ENCODE data around the gene SLC6A9. TPM values are rescaled to one million over a fixed set of nuclear protein-coding genes. Genes with fewer than 3 reads are reported as not detected.
A peak's percentile ranks its signal among the peaks of the same experiment; 100 is the strongest.

Gene SLC6A9
- total and polyA plus RNA-seq, 2 donors (not counting 1 experiment from before 2014, with no cell fraction given): 0.28 to 5.5 TPM

DNA sequence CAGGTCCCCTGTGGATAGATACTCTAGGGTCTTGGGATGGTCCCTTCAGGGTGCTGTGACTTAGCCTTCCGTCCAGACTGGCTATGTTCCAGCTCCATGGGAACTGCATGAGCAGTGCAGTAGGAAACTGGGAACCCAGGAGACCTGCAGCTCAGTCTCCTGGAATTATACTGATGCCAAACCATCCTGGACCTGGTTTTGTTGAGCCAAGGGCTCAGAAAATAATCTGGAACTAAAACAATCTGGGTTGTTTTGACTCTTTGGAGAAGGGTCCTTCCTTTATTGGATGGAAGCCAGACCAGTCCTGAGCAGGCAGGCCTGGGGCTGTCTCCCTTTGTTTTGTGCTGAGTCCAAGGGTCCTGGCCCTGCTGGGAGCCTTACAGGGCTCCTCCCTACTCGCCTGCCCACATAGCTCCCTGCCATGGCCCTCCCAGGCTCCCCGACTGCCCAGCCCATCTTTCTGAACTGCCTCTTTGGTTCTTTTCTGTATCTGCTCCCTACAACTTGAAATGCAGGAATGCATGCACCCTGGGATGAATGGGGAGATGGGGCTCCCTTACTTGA is 83.3 kb downstream of the SLC6A9 start:
- no peak for ATAC-seq (ENCODE audit: low read depth)
- WGBS (ENCODE audit: insufficient coverage): 80% methylated on average over 2 of the region's 3 CpGs
- H3K4me1 Mint-ChIP-seq: peaks cover 37% of the 10 kb centered on the region

More for the DNA sequence above, 83.3 kb downstream of the SLC6A9 start:
- TF ChIP-seq, protein P1, sequence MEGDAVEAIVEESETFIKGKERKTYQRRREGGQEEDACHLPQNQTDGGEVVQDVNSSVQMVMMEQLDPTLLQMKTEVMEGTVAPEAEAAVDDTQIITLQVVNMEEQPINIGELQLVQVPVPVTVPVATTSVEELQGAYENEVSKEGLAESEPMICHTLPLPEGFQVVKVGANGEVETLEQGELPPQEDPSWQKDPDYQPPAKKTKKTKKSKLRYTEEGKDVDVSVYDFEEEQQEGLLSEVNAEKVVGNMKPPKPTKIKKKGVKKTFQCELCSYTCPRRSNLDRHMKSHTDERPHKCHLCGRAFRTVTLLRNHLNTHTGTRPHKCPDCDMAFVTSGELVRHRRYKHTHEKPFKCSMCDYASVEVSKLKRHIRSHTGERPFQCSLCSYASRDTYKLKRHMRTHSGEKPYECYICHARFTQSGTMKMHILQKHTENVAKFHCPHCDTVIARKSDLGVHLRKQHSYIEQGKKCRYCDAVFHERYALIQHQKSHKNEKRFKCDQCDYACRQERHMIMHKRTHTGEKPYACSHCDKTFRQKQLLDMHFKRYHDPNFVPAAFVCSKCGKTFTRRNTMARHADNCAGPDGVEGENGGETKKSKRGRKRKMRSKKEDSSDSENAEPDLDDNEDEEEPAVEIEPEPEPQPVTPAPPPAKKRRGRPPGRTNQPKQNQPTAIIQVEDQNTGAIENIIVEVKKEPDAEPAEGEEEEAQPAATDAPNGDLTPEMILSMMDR (IDR thresholded peaks at IDR 0.05): no peak
- no peak for TF ChIP-seq EZH2 (IDR thresholded peaks at IDR 0.05; ENCODE audit: borderline replicate concordance, insufficient read depth, low read depth, low read length, poor library complexity, severe bottlenecking)
- Histone ChIP-seq H3K36me3 (replicated peaks in 1 of 2; ENCODE audit: control extremely low read depth in 1 of 2, control insufficient read depth in 1 of 2, extremely low read depth in 1 of 2, insufficient read depth in 2 of 2, low read length in 1 of 2) (peaks cover 0 to 9% of the 10 kb centered on the region in 2 experiments), H3K4me3 (ENCODE audit: control extremely low read depth in 1 of 5, extremely low read depth in 1 of 5, insufficient read depth in 1 of 5, low read depth in 2 of 5, low read length in 4 of 5) (no peak overlapping the region), H3K4me1 (ENCODE audit: control insufficient read depth in 2 of 2, insufficient read depth in 2 of 2, low read length in 2 of 2) (peaks cover 15 to 25% of the 10 kb centered on the region in 2 donors), H4K20me1 (ENCODE audit: control insufficient read depth, insufficient read depth, low read length, poor library complexity, severe bottlenecking) (peaks cover 5% of the 10 kb centered on the region), H3K9ac (ENCODE audit: low read length) (peak overlapping the region; percentile 93), H3K4me2 (replicated peaks; ENCODE audit: low read depth, low read length, poor library complexity, severe bottlenecking) (peak overlapping the region; percentile 84), H3K27me3 (replicated peaks in 1 of 4; ENCODE audit: control extremely low read depth in 1 of 4, control insufficient read depth in 3 of 4, insufficient read depth in 4 of 4, low read length in 3 of 4) (no peaks in the 10 kb centered on the region), H3K27ac (ENCODE audit: low read length in 2 of 2) (no peak overlapping the region), H3K79me2 (ENCODE audit: control insufficient read depth, insufficient read depth, low read length) (peaks cover 43% of the 10 kb centered on the region), H3K9me3 (ENCODE audit: control extremely low read depth in 1 of 3, control insufficient read depth in 2 of 3, insufficient read depth in 1 of 3, low read length in 2 of 3) (no peaks in the 10 kb centered on the region), H2AFZ (ENCODE audit: insufficient read depth, low read depth, low read length, poor library complexity, severe bottlenecking) (no peak overlapping the region)
- Mint-ChIP-seq H3K27ac (peak overlapping the region; percentile 82), H3K4me3 (peak overlapping the region; percentile 93), H3K9me3 (ENCODE audit: insufficient read depth) (no peaks in the 10 kb centered on the region), H3K27me3 (no peaks in the 10 kb centered on the region)
- ChIA-PET CTCF (interaction anchor here (1.2 to 2.1 kb wide), 5 partner anchors 14 to 184 kb away, joined by 3 to 11 read pairs (median 4); partner anchors contain the start of genes ARTN and CCDC24), POLR2A (no interaction called here)
- intact Hi-C loops (cut with micrococcal nuclease): loop anchor here (2.0 to 10.0 kb wide), 3 partner anchors 186 to 1183 kb away; partner anchors contain the start of genes C1orf50, KDM4A and P3H1
- no peak for DNase-seq

All from B cell (primary cell).